GM12872 (cell line): ENCODE results near the gene NUBPL.

ENCODE experiments used
- TF ChIP-seq, protein P1 (sequence below): IDR thresholded peaks from 3 replicates; pipeline ENCODE4 v1.5.1; 2011; ENCODE audit warnings: low read depth, mild to moderate bottlenecking, low read length, moderate library complexity; ENCODE audit not compliant: insufficient read depth

NUBPL gene

DNA sequence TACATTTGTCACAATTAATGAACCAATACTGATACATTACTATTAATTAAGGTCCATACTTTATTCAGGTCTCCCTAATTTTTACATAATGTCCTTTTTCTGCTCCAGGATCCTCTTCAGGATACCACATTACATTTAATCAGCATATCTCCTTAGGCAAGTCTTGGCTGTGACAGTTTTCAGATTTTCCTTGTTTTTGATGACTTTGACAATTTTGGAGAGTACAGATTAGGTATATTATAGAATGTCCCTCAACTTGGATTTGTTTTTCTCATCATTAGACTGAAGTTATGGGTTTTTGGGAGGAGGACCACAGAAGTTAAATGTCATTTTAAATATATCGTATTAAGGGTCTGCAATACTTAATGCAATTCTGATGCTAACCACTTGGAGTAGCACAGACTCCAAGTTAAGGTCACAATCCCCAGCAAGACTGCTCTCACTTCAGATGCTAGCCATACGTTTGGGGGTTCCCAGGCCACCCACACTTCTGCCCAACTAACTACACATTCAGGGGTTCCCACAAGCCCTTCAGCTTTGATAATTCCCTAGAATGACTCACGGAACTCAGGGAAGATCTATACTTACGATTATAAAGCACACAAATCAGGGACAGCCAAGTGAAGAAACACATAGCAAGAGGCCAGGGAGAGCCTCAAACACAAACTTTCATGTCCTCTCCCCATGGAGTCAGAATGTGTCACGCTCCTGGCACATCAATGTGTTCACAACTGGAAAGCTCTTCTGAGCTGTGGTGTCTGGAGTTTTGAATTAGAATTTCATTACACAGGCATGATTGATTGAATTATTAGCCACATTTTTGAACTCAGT is 17.0 kb upstream of the NUBPL start:
- TF ChIP-seq, protein P1, sequence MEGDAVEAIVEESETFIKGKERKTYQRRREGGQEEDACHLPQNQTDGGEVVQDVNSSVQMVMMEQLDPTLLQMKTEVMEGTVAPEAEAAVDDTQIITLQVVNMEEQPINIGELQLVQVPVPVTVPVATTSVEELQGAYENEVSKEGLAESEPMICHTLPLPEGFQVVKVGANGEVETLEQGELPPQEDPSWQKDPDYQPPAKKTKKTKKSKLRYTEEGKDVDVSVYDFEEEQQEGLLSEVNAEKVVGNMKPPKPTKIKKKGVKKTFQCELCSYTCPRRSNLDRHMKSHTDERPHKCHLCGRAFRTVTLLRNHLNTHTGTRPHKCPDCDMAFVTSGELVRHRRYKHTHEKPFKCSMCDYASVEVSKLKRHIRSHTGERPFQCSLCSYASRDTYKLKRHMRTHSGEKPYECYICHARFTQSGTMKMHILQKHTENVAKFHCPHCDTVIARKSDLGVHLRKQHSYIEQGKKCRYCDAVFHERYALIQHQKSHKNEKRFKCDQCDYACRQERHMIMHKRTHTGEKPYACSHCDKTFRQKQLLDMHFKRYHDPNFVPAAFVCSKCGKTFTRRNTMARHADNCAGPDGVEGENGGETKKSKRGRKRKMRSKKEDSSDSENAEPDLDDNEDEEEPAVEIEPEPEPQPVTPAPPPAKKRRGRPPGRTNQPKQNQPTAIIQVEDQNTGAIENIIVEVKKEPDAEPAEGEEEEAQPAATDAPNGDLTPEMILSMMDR = peak; percentile 46; the same call in 1 of the 3 replicates

DNA sequence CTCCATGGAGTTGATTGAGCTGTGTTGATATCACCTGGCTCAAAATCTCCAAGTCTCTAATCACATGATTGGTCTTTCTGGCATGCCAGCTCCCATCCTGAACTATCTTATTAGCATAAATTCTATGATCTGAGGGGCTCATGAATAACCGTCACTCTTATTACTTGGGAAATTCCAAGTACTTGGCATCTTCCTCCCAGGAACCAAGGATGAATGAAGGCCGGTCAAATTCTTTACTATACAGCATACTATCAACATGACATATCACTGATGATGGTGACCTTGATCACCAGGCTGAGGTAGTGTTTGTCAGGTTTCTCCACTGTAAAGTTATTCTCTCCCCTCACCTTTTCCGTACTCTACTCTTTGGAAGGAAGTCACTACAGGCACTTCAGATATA is 16.4 kb upstream of the NUBPL start:
- TF ChIP-seq, protein P1 = no peak

DNA sequence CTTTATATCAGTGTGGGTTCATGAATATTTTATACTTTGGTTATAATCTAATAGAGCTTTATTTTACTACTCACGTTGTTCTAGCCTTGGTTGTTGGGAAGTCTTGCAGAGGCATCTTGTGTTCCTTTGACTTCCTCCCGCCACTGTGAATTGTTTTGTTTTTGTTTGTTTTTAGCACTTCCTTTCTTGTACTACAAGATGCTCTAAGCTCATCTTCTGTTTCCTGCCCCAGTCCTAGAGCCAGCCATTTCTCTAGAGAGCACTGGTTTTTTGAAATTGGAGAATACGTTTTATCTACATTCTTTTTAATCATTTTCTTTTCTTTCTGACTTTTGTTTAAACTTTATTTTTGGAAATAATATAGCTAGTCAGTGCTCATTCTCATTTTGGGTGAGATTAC is 15.9 kb upstream of the NUBPL start:
- TF ChIP-seq, protein P1 = no peak

DNA sequence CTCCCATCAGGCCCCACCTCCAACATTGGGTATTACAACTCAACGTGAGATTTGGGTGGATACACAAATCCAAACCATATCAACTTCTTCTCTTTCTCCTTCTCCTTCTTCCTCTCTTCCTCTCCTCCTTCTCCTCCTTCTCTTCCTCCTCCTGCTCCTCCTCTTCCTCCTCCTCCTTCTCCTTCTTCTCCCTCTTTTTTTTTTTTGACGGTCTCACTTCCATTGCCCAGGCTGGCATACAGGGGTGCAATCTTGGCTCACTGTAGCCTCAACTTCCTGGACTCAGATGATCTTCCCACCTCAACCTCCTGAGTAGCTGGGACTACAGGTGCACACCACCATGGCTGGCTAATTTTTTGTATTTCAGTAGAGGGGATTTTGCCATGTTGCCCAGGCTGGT is 11.4 kb upstream of the NUBPL start:
- TF ChIP-seq, protein P1 = no peak

DNA sequence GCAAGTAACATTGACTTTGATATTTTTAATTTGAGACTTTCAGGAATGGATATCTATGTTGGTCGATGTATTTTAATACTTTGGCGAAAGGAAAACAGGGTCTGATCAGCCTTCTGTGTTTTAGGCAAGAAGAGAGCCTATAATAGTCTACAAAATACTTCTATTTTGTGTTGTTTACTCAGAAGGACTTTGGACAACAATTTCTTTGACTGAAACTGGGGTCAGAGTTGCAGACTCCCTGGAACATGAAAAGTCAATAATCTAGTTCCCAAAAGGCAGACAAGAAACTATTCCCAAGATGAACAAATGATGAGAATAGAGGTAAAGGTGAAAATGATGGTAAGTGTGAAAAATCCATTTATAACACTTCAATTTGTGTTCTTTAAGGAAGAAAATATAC is 10.6 kb upstream of the NUBPL start:
- TF ChIP-seq, protein P1 = no peak

DNA sequence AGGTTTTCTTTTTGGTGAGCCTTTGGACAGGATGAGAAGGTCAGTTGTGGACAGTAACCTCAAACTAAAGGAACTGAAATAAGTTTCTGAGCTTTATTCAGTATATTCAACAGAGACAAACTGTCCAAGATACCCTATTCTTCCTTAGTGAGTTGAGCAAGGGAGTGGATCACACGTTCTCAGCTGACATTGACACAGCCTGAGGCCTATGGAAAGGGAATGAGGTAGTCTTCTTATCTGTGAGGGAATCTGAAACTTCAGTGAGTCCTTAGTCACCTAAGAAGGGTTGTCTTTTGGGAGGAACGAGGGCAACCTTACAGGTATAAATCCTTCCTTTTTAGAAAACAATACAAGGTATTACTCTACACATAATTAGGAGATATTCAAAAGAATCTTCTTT is 5.0 kb upstream of the NUBPL start:
- TF ChIP-seq, protein P1 = no peak

DNA sequence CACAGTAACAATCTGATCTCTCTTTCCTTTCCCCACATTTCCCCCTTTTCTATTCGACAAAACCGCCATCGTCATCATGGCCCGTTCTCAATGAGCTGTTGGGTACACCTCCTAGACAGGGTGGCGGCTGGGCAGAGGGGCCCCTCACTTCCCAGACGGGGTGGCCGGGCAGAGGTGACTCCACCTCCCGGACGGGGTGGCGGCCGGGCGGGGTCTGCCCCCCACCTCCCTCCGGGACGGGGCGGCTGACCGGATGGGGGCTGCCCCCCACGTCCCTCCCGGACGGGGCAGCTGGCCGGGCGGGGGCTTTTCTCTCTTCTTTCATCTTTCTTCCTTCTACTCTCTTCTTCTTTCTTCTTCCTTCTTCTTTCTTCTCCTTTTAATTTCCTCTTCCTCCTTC is 1.3 kb upstream of the NUBPL start:
- TF ChIP-seq, protein P1 = no peak
